ENCODE results near the gene ITGB8.
"Not testable (repeated sequence)": the region's sequence is repeated elsewhere in the genome, so short reads cannot be mapped to it uniquely, and the experiment has no call there.

Gene ITGB8

DNA sequence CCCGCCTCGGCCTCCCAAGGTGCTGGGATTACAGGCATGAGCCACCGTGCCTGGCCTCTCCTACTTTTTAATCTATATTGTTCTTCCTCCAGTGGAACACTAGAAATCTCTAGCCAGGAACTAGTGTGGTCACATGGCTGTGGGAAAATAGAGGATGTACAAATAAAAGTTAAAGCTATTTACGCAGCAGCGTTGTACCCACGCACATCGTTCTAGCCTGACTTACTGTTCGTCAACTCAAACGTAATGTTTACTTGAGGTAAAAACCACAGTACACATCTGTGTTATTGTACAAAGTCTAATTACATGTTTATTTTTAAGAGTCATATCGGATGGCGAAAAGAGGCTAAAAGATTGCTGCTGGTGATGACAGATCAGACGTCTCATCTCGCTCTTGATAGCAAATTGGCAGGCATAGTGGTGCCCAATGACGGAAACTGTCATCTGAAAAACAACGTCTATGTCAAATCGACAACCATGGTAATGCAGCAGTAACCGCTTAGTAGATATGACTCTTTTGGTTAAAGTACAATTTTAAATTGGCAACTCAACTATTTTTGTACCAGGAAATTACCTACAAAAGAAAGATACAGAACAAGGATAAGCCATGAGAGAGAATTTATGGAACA is 50.8 kb downstream of the ITGB8 start:
- no peak for DNase-seq (ENCODE audit: low read depth in 2 of 2)

DNA sequence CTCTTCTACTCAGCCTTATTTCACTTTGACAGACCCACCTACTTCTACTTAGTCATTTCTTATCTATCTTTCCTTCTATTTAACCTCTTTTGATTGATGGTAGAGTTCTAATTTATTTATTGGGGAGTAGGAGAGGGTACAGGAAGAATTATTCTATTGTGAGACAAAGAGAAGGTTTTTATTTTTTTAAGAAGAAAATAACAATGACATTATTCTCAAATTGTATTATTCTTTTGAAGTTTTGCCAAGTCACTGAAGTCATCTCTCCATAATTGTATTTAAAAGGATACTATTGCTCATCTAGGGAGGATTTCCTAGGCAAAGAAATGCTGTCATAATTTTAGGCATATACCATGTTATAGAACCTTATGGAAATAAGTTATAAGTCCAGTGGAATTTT is 52.7 kb downstream of the ITGB8 start:
- DNase-seq (ENCODE audit: low read depth in 2 of 2): no peak

DNA sequence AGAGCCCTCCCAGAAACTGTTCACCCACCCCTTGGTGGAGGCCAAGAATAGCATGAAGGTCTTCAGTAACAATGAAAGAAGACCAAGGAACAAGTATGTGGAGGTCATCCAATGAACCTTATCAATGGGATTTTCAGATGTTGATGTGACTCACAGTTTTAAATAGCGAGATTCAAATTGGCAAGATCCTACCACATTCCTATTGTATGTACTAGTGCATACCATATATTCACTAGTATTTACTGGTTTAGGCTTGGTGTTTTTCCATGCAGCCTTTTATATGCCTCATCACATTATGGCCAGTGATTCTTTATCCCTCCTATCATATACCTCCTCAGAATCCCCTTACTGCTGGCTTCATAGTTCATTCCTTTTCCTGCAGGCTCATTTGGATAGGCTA is 54.4 kb downstream of the ITGB8 start:
- DNase-seq (ENCODE audit: low read depth in 2 of 2): no peak

DNA sequence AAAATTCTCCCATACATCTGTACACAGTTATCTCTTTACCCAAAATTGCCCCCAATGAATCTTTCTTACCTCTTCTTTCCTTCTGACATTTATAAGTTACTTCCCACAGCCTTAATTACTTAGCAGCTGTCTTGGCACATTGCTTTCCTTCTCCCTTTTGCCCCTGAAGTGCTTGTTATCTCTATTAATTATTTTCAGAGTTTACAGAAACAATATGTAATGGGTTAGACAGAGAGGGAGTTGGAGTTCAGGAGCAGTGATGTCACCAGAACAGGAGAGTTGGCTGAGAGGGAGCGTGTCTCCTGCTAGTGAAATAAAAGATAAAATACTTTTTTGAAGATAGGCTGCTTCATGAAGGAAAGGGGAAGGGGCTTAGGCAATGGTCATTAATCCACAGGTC is 57.4 kb downstream of the ITGB8 start:
- DNase-seq (ENCODE audit: low read depth in 2 of 2): no peak

DNA sequence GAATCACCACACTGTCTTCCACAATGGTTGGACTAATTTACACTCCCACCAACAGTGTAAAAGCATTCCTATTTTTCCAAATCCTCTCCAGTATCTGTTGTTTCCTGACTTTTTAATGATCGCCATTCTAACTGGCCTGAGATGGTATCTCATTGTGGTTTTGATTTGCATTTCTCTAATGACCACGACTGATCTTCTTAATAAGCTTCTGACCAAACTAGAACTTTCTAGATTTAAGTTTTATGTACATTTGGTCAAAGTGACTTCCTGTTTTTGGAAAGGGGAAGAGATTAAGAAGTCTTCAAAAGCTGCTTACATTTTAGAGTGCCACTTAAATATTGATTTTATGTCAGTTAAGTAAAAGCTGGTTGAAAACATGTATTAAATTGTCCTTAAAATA is 58.5 kb downstream of the ITGB8 start:
- not testable (repeated sequence) for DNase-seq (ENCODE audit: low read depth in 2 of 2)

DNA sequence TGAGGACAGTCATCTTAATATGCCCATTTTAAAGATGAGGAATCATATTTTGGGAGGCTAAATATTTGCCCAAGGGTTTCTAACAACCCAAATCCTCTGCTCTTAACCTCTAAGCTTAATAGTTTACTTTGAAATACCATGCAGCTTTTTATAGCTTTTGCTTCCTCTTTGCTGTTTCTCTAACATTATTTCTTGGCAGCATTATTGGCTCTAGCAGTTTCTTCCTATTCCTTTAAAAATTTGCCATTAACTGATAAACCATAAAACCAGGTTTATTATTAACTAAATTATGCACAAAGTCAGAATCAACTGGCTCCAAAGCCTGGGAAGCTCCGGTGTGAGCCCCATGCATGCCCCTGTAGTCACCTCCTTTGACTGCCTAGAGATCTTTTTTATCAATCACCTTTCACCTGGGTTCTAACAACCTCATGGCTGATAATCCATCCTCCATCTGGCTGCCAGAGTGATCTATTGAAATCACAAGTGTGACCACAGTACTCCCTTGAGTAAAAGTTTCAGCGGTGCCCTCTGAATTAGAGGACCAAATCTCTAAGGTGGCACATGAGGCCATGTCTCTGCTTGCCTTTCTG is 62.4 kb downstream of the ITGB8 start:
- DNase-seq (ENCODE audit: low read depth in 2 of 2): no peak

DNA sequence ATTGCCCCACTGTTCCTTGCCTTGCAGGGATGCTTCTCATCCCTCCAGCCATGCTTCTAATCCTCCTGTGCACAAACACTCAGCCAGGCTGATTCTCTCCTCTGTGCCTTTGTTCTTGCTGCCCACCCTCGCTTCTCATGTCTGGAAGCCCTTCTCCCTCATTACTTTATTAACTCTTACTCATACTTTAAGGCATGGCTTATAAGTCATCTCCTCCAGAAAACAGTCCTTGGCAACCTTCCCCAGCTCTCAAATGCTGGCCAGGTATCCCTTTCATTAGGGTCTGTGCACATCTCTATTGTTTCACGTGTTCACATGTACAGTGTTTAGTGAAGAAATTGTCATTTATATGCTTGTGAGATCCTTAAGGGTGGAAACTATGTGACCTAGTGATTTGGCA is 62.9 kb downstream of the ITGB8 start:
- no peak for DNase-seq (ENCODE audit: low read depth in 2 of 2)

DNA sequence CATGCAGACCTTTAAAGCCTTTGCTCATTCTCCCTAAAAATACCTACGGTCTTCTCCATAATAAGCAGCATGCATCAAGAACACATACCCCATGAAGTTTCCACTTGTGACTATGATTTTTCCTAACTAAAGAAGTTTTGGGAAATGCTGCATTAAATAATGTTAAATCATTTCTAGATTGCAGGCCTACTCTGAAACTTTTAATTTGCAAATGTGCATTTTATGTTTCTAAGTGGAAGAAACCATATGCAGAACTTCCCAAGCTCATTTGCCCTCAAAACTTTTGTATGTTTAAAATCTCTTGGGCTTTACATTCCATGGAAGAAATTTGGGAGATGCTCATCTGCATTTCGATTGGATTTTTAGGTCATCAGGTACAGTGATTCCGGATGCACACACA is 63.6 kb downstream of the ITGB8 start:
- no peak for DNase-seq (ENCODE audit: low read depth in 2 of 2)

DNA sequence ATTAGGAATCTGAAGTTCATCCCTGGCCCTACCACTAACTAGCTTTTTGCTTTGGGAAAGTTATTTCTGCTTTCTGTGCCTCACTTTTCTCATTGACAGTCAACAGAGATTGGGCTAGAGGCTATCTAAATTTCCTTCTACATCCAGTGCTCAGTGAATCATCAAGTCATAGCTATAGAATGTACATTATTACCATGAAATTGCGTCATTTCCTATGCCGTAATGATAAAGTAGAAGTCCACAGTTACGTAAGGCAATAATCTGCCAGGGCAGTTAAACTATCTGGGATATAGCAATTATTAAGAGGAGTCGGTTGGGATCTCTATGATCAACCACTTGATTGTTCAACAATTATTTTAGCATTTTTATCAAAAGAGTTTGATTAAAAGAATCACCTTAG is 64.4 kb downstream of the ITGB8 start:
- no peak for DNase-seq (ENCODE audit: low read depth in 2 of 2)

DNA sequence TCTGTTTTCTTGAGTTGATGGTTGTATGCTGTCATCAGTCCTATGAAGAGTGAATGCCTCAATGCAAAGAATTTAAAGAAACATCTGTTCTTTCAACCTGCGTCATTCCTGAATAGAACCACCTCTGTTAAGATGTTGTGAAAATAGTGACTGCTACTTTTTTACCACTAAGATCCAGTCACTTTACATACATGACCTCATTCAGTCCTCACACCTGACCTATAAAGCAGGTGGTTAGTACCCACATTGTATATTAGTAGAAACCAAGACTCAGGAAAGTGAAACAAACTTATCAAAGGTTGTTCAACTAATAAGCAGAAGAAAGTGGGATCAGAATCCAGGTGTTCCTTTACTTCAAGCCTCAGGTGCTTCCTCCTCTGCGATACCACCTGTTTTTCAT is 64.8 kb downstream of the ITGB8 start:
- DNase-seq (ENCODE audit: low read depth in 2 of 2): no peak

DNA sequence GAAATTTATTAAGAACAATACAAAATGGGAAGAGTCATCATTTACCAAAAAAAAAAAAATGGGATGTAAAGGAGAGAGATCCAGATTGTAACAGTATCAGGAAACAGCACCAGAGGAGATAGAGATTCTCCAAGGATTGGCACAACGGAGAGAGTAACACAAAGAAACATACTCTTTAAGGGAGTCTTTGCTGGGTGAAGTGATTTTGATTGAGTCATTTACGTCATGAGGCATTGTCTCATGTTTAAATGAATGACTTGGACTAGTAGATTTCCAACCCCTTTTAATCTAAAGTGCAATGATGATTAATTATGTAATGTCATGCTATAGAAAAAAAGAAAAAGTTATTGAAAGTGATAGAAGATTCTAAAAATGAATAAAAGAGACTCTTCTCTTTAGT is 68.8 kb downstream of the ITGB8 start:
- no peak for DNase-seq (ENCODE audit: low read depth in 2 of 2)

DNA sequence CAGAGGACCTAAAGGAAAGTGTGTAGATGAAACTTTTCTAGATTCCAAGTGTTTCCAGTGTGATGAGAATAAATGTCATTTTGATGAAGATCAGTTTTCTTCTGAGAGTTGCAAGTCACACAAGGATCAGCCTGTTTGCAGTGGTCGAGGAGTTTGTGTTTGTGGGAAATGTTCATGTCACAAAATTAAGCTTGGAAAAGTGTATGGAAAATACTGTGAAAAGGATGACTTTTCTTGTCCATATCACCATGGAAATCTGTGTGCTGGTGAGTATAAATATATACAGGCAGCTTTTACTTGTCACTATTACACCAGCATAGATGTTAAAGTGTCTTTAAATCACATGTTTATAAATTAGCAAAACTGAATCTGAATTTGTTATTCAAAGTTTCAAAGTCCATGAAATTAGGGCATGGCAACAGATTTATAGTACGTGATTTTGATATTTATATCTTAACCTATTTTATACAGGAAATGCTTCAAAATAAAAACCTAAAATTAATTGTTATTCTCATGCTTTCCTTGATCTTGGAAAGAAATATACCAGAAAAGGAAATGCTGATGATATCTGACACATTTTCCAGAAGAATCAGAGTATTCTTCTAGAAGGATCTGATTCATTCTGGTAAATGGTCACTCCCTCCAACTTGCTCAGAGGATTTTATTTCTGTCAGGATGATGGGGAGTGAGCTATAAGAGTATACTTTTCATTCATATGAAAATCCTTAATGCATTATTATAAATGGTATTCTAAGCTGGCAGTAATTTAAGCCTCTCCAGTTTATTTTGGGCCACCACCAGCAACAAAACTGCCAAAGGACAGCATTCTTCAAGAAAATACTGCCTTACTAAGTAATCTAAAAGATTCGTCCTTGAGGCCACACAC is 71.4 kb downstream of the ITGB8 start:
- no peak for DNase-seq (ENCODE audit: low read depth in 2 of 2)

DNA sequence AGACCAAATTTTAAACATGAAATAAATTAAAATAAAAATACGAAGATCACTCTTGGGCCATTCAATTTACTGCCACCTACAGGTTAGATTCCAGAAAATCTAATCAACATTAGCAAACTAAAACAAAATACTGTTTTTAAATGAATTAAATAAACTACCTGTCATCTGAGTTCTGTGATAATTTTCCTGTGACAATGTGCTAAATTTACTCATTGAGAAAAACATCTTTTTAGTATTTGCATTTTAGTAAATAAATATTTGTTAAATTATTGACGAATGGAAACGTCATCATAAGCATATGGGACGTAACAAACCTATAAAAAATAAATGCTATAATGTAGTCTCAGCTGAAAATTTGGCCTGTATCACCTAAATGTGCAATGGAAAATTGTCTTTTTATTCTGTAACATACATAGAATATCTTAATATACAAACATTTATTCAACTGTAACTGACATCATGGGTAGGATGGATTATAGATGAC is 72.1 kb downstream of the ITGB8 start:
- no peak for DNase-seq (ENCODE audit: low read depth in 2 of 2)

DNA sequence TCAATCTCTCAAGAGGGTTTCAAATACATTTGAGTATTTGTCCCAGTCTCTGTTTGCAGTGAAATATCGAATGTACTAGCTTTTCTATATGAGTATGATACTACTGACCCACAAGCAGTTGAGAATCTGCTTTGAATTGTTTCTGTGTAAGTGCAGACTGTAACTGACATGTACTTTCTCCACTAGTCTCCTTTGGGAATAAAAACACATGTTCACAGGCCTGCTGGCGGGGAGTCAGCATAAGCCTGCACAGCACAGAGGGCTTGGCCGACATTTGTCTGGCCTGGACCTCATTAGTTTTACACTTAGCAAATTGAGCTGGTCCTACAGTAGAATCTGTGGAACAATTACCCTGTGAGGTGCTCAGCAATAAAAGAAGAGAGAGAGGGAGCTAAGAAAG is 72.6 kb downstream of the ITGB8 start:
- DNase-seq (ENCODE audit: low read depth in 2 of 2): no peak

DNA sequence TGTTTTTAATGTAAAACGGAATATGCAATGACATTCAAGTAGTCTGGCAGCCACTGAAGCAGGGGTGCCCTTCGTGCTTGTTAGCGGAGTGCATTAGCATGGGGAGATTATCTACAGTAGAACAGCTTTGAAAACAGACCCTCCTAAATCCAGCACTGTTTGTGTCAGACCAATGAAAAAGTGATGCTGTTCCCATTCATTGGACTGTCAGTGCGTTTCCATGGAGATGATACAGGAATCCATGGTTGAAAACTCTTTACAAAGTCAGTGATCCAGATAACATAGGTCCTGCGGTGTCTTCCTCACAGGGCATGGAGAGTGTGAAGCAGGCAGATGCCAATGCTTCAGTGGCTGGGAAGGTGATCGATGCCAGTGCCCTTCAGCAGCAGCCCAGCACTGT is 73.6 kb downstream of the ITGB8 start:
- no peak for DNase-seq (ENCODE audit: low read depth in 2 of 2)

DNA sequence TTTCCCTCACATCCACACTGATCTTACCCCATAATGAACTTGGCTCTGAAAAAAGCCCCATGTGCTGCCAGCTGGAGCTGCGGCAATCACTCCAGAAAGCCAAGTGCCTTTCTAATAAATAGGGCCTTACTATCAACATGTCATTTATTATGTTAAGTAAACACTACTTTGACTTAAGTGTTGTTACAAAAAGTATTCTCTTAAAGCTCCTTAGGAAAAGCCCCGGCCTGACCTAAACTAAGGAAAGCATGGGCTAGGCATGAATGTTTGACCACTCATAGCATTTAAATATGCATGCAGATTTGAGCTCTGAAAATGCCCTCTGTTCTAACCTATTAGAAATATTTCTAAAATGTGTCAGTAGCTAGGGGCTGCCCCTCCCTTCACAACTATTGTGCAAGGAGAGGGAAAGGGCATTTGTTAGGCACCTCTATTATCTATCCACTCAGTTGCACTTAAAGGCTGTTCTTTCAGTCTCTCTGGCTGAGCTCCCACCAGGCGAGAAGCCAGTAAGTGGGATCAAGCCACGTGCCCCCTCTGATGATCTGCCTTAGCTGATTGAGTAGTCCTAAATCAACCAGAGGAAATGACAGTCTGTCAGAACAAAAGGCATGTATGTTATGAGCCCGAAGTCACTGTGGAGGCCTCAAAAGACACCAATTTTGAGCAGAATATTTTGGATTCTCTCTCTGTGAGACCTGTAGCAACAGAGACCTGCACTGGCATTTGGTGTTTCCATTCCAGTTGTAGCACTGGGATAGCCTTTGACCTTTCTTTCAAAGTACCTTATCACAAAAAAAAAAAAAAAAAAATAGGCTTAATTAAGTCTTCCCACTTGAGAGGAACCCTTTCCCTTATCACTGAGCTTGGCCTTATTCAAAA is 77.1 kb downstream of the ITGB8 start:
- no peak for DNase-seq (ENCODE audit: low read depth in 2 of 2)

DNA sequence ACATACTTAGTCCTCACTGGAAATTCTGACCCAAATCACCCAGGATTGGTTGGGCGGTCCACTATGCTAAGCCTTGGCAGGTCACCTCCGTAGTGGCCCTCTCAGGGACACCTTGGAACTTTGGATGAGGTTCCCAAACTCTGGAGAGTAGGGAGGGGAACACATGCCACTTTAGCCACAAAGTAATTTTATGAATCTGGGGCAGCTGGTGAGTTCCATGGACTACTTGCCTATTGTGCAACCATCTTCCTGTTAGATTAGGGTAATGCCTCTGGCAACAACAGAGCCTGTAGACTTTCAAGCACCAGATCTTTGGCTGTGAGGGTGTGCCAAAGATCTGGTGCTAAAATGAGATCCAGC is 77.7 kb downstream of the ITGB8 start:
- no peak for DNase-seq (ENCODE audit: low read depth in 2 of 2)

DNA sequence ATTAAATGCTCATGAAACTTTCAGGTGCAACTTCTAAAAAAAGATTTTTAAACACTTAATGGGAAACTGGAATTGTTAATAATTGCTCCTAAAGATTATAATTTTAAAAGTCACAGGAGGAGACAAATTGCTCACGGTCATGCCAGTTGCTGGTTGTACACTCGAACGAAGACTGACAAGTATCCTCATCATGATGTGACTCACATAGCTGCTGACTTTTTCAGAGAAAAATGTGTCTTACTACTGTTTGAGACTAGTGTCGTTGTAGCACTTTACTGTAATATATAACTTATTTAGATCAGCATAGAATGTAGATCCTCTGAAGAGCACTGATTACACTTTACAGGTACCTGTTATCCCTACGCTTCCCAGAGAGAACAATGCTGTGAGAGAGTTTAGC is 79.3 kb downstream of the ITGB8 start:
- no peak for DNase-seq (ENCODE audit: low read depth in 2 of 2)

DNA sequence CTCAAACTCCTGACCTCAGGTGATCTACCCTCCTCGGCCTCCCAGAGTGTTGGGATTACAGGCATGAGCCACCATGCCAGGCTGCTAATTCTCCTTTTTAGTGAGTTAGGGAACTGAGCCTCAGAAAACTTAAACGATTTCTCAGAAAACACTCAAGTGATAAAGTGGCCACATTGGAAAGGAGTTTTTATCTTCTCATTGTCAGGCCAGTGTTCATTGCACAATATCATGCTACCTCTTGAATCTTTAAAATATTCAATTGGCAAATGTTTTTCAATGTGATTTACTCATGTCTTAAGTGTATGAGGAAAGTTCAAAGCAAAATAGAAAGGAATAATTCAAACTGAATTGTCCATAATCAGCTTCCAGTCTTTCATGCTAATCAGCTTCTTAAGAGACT is 80.7 kb downstream of the ITGB8 start:
- DNase-seq (ENCODE audit: low read depth in 2 of 2): no peak

DNA sequence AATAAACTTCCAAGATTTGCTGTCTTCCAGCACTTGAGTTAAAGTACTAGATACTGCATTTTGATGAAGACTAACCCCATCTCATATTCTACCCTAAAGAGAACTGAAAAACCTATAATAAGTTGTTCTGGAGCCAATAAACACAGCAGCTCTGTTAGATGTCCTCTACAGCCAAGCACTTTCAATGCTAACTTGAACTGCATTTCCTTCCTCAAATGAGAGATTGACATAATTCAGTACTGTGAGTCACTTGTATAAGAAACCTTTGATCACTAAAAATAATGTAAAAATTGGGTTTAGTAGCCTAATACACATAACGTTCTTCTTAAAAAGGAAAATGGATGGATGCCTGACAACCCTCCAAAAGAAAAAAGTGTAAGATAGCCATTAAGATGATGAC is 81.3 kb downstream of the ITGB8 start:
- no peak for DNase-seq (ENCODE audit: low read depth in 2 of 2)

DNA sequence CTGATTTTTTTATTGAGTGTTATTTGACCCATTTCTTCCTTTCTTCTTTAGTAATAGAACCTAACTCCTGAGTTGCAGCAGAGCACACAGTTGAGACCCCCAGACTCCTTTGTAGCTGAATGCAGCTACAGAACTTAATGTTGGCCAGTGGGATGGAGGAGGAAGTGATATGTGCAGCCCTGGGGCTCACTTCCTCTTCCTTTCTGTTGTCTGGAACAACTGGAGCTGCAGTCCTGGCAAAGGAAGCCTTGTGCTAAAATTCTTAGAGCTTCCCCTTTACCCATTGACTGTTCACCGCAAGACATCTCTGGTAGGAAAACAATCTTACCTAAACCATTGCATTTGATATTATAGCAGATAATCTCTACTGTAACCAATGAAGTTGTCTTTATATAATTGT is 86.6 kb downstream of the ITGB8 start:
- DNase-seq (ENCODE audit: low read depth in 2 of 2): no peak

Data from activated CD4-positive, alpha-beta T cell treated with anti-CD3 and anti-CD28 coated beads for 24 hours (primary cell).